ENCODE data around the gene TESMIN. TPM values are rescaled to one million over a fixed set of nuclear protein-coding genes. Genes with fewer than 3 reads are reported as not detected.

TESMIN gene
- total RNA-seq, 1 experiment from 2014 or later, result 78.8 TPM

DNA sequence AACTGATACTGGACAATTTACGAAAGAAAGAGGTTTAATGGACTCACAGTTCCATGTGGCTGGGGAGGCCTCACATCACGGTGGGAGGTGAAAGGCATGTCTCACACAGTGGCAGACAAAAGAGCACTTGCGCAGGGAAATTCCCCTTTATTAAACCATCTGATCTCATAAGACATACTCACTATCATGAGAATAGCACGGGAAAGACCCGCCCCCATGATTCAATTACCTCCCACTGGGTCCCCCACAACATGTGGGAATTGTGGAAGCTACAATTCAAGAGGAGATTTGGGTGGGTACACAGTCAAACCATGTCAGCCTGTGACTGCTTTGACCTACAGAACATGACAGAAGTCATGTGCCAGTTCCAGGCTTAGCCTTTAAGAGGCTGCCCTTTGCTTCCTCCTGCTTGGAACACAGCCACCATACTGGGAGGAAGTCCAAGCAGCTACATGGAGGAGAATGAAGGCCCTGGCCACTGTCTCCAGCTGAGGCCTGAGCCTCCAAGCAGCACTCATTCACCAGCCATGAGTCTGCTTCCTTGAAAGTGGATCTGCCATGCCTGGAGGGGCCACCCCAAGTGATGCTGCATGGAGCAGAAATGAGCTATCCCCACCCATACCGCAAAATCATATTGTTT lies 77.9 kb downstream of the TESMIN start:
- Mint-ChIP-seq H3K27ac (no peak overlapping the region), H3K9me3 (peaks cover 4% of the 10 kb centered on the region; the same call in 1 of the 2 replicates), H3K4me1 (peaks cover 13% of the 10 kb centered on the region), H3K27me3 (ENCODE audit: low read depth) (no peaks in the 10 kb centered on the region; the same call in 1 of the 2 replicates), H3K36me3 (no peaks in the 10 kb centered on the region), H3K4me3 (no peak overlapping the region)
- TF ChIP-seq, protein P1, sequence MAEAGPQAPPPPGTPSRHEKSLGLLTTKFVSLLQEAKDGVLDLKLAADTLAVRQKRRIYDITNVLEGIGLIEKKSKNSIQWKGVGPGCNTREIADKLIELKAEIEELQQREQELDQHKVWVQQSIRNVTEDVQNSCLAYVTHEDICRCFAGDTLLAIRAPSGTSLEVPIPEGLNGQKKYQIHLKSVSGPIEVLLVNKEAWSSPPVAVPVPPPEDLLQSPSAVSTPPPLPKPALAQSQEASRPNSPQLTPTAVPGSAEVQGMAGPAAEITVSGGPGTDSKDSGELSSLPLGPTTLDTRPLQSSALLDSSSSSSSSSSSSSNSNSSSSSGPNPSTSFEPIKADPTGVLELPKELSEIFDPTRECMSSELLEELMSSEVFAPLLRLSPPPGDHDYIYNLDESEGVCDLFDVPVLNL (CRISPR knock-in tag; IDR thresholded peaks at IDR 0.05; ENCODE audit: borderline replicate concordance, low read depth), result no peak
- TF ChIP-seq ETV6 (CRISPR knock-in tag; IDR thresholded peaks at IDR 0.05) (no peak), KAT7 (CRISPR knock-in tag; IDR thresholded peaks at IDR 0.05; ENCODE audit: borderline replicate concordance) (no peak), SMAD3 (CRISPR knock-in tag; IDR thresholded peaks at IDR 0.05; ENCODE audit: borderline replicate concordance) (no peak), RORB (CRISPR knock-in tag; IDR thresholded peaks at IDR 0.05) (no peak), TEAD1 (CRISPR knock-in tag; IDR thresholded peaks at IDR 0.05) (no peak), NFATC4 (CRISPR knock-in tag; IDR thresholded peaks at IDR 0.05) (no peak), TEAD4 (CRISPR knock-in tag; IDR thresholded peaks at IDR 0.05) (no peak), TCF7 (CRISPR knock-in tag; IDR thresholded peaks at IDR 0.05; ENCODE audit: low read depth) (no peak), ZNF423 (CRISPR knock-in tag; IDR thresholded peaks at IDR 0.05) (no peak), NR3C1 (CRISPR knock-in tag; conservative IDR thresholded peaks at IDR 0.05; ENCODE audit: low read depth) (no peak), MYBL2 (CRISPR knock-in tag; IDR thresholded peaks at IDR 0.05) (no peak)
- TF ChIP-seq, protein P2, sequence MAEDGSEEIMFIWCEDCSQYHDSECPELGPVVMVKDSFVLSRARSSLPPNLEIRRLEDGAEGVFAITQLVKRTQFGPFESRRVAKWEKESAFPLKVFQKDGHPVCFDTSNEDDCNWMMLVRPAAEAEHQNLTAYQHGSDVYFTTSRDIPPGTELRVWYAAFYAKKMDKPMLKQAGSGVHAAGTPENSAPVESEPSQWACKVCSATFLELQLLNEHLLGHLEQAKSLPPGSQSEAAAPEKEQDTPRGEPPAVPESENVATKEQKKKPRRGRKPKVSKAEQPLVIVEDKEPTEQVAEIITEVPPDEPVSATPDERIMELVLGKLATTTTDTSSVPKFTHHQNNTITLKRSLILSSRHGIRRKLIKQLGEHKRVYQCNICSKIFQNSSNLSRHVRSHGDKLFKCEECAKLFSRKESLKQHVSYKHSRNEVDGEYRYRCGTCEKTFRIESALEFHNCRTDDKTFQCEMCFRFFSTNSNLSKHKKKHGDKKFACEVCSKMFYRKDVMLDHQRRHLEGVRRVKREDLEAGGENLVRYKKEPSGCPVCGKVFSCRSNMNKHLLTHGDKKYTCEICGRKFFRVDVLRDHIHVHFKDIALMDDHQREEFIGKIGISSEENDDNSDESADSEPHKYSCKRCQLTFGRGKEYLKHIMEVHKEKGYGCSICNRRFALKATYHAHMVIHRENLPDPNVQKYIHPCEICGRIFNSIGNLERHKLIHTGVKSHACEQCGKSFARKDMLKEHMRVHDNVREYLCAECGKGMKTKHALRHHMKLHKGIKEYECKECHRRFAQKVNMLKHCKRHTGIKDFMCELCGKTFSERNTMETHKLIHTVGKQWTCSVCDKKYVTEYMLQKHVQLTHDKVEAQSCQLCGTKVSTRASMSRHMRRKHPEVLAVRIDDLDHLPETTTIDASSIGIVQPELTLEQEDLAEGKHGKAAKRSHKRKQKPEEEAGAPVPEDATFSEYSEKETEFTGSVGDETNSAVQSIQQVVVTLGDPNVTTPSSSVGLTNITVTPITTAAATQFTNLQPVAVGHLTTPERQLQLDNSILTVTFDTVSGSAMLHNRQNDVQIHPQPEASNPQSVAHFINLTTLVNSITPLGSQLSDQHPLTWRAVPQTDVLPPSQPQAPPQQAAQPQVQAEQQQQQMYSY (CRISPR knock-in tag; IDR thresholded peaks at IDR 0.05), result no peak
- TF ChIP-seq, protein P3, sequence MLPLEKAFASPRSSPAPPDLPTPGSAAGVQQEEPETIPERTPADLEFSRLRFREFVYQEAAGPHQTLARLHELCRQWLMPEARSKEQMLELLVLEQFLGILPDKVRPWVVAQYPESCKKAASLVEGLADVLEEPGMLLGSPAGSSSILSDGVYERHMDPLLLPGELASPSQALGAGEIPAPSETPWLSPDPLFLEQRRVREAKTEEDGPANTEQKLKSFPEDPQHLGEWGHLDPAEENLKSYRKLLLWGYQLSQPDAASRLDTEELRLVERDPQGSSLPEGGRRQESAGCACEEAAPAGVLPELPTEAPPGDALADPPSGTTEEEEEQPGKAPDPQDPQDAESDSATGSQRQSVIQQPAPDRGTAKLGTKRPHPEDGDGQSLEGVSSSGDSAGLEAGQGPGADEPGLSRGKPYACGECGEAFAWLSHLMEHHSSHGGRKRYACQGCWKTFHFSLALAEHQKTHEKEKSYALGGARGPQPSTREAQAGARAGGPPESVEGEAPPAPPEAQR (CRISPR knock-in tag; IDR thresholded peaks at IDR 0.05), result no peak
- TF ChIP-seq, protein P4, sequence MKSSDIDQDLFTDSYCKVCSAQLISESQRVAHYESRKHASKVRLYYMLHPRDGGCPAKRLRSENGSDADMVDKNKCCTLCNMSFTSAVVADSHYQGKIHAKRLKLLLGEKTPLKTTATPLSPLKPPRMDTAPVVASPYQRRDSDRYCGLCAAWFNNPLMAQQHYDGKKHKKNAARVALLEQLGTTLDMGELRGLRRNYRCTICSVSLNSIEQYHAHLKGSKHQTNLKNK (CRISPR knock-in tag; IDR thresholded peaks at IDR 0.05), result no peak
- TF ChIP-seq, protein P5, sequence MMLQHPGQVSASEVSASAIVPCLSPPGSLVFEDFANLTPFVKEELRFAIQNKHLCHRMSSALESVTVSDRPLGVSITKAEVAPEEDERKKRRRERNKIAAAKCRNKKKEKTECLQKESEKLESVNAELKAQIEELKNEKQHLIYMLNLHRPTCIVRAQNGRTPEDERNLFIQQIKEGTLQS (CRISPR knock-in tag; conservative IDR thresholded peaks at IDR 0.05), result no peak
- TF ChIP-seq, protein P6, sequence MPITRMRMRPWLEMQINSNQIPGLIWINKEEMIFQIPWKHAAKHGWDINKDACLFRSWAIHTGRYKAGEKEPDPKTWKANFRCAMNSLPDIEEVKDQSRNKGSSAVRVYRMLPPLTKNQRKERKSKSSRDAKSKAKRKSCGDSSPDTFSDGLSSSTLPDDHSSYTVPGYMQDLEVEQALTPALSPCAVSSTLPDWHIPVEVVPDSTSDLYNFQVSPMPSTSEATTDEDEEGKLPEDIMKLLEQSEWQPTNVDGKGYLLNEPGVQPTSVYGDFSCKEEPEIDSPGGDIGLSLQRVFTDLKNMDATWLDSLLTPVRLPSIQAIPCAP (CRISPR knock-in tag; IDR thresholded peaks at IDR 0.05), result no peak
- DNase-seq (ENCODE audit: low spot score) (no peak), ATAC-seq (no peak)
- ChIA-PET CTCF (interaction anchor here (0.8 to 1.6 kb wide), 2 partner anchors 18 to 125 kb away, joined by 3 to 4 read pairs; no protein-coding TSS in a partner anchor), POLR2A (no interaction called here)
